RPMI7951 (cell line): Measurements from ENCODE around the gene CCDC34. TPM values are rescaled to one million over a fixed set of nuclear protein-coding genes. Genes with fewer than 3 reads are reported as not detected.

Source experiments
- DNase-seq: peaks from one replicate; pipeline ENCODE4 v3.0.0-alpha.2; 2012; ENCODE audit warnings: low read depth
- total RNA-seq: library from RNA; depleted of rRNA; stranded (reverse); fragments of >200 nt; shearing (Covaris generic); gene quantifications from 2 replicates; pipeline ENCODE4 v1.2.3, GENCODE V29; 2014

The CCDC34 gene
- total RNA-seq, 1 experiment from 2014 or later = 14.5 TPM

DNA sequence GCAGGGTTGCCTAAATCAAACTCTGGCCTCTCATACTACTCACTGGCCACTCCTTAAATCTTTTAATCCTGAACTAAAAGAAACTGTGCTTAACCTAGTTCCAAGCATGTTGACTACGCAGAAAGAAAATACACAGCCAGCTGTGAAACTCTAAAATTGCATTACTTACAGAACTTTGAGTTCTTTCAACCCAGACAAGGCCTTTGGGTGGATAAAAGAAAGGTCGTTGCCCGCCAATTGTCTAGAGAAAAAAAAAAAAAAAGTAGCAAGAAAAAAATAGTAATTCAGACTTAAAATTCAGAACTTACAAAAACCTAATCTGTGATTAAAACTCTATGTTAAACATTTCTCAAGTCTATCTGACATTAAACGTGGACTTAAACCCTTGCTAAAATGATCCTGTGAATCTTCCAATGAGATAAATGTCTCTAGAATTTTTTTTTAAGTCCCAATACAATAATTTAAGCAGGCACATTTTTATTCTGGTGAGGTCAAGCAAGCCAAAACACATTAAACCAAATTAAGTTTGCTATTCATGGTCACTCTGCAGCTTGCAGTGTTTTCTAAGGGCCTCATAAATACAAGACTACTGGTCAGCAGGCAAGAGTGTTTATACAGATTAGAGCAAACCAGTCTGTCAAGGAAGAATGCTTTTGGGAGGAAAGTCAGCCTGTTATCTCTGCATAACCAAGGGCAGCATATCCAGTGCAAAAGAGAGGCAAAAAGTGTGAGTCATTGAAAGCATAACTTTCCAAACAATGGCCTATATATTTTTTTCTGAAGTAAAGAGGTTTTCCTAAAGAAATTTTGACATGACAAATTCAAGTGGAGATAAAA is 29.5 kb upstream of the CCDC34 start:
- peak; percentile 53 for DNase-seq

DNA sequence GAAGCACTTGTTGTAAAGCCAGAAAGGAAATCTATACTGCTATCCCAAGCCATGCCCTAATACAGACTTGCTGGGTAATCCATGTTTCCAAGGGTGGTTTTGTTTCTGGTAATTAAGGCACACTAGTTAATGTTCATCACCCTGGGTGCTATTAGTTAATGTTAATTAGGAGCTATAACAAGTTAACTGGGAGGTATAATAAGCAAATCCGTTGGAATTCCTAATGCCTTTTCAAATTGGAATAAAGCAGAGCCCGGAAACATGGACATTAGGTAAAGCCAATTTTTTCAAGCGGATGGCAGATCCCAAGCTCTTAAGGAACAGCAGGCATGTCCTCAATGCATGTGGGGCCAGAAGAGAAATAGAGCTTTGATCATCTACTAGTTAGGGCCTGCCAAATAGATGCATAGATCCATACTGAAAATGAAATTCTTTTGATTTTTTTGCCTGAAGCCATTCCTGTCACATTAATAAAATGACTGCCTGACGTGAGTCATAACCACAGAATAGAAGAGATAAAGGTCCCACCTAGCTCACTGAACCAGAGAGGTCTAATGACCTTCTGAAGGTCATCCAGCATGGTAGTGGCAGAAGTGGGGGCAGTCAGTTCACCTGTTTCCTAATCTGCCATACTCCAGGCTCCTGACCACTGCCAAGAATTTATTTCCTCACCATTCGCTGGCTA is 28.5 kb upstream of the CCDC34 start:
- peak; percentile 31 for DNase-seq

DNA sequence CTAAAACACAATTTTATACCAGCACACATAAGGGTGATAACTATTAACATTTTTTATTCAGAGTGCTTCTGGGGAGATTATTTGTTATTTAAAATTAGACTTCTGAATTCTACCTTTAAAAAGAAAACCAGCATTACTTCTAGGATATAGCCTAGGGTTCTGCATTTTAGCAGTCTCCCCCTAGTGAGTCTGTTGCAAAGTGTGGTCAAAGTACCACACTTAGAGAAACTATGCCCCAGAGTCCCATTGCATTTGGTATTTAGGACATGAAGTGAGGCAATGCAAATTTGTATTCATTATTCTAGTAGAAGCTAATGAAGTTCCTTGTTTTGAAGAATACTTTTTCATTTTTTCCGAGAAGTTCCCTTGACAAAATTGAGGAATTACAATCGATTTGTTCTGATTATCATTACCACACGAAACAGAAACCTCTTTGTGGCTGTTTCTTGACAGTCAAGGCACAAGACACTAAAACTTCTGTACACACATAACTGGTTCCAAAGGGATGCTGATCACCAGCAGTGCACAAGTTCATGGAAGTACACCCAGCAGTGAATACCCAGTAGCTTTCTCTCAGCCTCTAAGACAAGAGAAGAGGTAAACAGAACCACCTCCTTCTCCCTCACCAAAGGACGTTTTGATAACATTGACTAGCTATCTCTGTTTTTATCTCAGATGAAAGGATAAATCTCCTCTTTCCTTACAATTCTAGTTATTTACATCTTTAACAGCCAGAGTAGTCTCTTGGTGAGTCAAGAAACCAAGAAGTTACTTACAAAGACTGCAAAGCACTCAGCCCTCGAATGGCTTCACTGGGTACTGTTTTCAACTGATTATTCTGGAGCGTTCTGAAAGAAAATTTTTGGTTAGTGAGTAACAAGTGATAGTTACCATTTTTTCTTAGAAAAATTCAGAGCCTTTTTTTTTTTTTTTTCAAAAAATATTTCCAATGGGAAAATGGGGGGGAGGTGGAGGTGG is 27.6 kb upstream of the CCDC34 start:
- peak; percentile 9 for DNase-seq

DNA sequence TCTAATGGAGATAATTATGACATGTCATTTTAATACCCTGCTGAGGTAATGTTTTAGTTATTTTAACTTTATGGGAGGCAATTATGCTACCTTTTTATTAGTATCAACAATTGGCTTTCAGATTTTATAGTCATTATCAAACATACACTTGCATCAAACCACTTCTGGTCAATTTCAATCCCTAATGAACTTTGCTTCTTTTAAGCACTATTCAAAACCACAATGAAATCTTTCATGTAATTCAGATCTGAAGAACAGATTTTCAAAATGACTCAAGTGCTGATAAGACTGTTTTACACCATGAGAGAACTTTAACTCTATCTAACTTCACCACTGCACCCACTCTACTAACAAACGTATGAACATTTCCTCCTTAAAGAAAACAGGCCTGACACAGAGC is 25.9 kb upstream of the CCDC34 start:
- DNase-seq = no peak

DNA sequence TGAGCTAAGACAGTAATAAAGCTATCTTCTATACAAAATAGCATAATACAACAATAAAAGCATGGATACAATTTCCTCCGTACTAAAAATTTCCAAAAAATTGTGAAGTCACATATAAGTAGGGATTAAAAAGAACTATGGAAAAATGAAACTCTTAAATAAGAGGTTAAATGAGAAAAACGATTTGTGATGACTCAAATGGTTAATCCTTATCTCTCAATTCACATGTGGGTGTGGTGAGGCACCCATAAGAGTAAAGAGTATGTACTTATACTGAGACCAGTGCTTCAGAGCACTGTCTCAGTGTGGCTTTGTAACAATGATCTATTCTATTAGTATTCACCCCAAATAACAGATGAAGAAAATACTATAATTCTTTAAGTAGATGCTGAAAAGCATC is 25.0 kb upstream of the CCDC34 start:
- no peak for DNase-seq

DNA sequence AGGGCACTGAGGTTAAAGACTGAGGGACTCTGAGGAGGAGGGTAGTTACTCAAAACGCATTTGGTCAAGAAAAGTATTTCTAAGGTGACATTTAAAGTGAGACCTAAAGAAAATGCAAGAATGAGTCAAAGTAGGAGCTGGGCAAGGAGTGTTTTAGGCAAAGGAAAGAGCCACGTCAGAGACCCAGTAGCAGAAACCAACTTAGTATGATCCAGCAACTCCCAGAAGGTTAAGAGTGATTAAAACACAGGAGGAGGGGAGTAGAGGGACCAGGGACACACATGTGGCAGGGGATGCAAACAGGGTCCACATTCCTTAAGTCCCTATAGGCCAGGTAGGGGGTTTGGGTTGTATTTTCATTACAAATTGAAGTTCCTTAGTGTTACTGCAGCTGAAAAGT is 24.3 kb upstream of the CCDC34 start:
- DNase-seq = no peak

DNA sequence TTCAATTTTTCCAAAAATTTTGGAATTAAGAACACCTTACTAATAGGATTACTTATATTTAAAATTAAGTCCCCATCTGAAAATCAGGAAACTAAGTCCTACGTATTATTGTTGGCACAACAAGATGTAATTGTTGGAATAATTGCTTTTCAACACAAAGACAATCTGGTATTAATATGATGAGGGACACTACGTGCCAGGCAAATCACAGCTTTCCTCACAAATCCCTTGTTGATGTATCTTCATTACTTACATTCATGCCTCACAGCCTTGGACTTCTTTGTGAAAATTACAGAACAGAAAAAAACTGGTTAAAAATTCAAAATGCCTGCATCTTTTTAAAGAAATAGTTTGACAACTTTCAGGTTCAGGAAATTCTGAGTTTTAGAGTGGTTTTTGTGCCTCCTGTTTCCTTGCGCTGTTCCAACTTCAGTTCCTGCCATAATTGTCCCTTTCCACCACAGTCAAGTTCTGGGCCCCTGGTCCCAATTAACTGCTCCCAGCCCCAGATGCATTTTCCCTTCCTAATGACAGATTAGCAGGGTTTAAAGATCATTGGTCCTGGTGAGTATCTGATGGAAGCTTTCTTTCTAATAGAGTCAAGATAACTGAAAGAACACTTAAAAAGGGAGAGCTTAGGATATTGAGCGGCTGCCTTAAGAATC is 23.3 kb upstream of the CCDC34 start:
- DNase-seq = no peak

DNA sequence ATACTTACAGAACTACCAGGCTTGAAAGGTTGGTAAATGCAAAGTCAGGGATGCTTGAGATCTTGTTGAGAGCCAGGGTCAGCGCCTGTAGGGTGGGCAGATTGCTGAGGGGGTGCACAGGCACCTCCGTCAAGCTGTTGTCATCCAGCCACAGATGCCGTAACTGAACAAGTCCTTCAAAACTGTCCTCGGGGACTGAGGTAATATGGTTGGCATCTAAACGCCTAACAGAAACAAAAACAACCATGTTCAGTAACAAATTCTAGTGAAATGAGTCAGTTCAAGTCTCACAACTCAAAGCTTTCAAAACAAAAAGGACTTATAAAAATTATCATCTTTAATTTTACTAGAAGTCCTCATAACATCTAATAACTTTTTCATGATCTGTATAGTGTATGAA is 22.2 kb upstream of the CCDC34 start:
- peak; percentile 42 for DNase-seq

DNA sequence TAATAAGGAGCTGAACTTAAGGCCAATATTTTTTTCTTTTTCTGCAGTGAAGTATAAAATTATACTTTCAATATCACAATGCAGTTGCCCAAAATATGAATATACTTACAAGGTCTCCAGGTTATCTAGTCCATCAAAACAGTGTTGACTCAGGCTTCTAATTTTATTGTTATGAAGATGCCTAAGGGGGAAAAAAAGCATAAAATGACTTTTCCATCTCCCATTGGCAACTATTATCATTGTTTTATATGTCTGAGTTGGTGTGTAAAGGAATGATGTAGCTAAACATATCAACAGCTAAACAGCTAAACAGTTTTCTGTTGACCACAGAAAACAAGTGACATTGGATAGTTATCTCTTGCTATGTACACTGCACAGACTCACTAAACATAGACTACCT is 21.2 kb upstream of the CCDC34 start:
- DNase-seq = no peak

DNA sequence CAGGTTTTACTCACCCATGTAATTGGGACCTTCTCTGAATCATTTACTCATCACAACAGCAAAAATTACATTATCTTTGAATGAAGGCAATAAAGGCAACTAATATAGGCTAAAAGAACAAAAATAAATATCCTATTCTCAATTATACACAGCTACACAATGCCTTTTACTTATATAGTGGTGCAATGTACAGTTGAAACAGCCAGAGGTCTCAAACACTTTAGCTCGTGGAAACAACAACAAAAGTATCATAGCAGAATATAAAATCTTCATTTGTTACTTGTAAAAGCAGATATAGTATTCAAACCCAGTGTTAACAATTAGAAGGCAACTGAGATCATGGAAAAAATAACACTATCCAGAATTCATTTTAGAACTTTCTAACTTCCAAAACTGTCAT is 20.6 kb upstream of the CCDC34 start:
- no peak for DNase-seq

DNA sequence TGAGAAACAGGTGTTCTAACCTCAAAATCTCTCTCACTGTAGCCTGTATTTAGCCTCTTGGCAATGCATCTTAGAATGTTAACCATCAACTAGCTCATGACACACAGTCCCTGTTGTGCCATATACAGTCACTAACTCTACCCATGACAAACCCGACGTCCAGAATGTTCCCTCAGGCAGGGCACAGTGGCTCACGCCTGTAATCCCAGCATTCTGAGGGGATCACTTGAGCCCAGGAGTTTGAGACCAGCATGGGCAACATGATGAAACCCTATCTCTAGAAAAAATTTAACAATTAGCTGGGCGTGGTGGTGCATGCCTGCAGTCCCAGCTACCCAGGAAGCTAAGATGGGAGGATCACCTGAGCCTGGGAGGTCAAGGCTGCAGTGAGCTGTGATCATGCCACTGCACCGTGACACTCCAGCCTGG is 18.2 kb upstream of the CCDC34 start:
- no peak for DNase-seq

DNA sequence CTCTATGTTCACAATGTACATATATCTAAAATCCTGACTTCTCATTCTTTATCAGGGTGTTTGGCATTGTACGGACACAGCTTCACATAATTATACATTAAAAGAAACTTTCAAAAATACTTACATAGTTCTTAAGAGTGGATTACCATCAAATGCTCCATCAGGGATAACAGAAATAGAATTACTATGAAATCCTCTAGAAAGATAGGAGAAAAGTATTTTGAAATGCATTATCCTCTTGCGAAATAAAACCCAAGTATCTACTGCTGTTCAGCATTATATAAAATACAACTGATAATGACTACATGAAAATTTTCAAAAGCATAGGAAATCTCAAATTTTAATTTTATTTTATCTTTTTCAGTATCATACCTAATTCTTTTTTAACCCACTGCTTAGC is 17.8 kb upstream of the CCDC34 start:
- DNase-seq = no peak

DNA sequence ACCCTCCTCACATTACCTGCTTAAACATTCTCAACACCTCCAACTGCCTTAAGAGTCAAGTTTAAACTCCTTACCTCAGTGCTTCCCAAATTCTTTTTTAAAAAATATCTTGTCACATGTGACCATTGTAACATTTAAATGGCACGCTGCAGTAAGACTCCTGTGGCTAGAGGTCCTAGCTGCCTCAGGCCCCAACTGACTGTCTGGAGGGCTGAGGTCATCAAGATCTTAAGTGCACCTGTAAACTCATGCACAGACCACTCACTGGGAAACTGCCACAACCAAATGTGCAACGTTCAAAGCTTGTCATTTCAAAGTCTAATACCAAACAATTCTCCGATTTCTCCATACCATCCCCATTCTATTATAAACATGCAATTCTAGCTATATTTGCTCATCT is 16.4 kb upstream of the CCDC34 start:
- DNase-seq = no peak

DNA sequence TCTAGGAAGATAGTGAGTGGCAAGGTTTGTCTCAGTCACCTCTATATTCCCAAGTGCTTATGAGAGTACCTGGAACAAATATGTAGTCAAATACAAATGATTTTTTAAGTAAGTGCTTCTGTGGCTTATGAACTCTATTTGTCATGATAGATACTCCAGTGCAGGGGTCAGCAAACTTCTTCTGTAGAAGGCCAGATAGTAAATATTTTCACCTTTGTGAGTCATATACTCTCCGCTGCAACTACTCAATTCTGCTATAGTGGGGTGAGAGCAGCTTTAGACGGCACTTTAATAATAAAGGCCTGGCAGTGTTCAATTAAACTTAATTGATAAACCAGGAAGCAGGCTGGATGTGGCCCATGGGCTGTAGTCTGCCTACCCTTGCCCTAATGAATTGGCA is 12.4 kb upstream of the CCDC34 start:
- DNase-seq = no peak

DNA sequence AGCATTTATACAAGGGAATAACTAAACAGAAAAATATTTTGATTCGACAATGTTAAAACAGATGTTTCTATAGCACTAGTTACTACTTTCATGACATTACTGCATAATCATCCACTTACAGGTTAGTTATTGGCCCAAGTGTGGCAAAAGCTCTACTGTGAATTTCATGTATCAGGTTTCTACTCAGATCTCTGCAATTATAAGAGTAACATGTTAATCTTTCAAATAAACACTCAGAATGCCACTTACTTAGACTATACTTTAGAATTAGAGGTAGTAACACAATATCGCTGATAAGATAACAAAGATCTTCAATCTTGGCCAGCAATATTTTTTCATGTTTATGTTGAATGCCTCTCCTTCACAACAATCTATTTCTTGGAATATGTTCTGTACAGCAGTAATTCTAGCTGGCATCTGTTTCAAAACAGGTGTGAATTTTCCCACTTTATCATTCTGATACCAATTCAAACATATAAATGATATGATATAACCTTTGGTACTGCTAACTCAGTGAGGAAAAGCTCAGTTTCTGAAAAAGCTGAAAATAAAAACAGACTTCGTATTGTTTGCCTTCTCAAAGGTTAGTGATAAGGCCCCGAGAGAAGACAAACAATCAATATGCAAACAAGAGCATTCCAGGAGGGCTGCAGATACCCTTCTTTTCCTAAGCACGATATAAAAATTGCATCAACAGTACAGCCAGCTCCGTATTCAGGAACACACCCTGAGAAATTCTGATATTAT is 11.0 kb upstream of the CCDC34 start:
- DNase-seq = no peak

DNA sequence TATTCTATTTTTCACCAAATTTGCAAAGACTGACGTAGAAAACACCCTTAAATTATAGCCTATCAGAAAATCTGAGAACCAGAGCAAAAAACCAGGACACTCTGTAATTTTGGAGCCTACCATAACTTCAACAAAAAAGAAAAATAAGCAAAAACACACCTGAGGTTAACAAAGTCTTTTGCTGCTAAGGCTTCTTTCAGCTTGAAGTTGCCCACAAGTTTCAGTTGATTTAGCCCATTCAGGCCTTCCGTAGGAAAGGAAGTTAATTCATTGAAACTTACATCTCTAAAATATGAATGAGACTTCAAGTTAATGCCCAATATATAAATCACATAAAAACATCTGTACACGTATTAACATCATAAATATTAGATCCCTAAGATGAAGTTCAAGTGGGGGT is 10.4 kb upstream of the CCDC34 start:
- no peak for DNase-seq

DNA sequence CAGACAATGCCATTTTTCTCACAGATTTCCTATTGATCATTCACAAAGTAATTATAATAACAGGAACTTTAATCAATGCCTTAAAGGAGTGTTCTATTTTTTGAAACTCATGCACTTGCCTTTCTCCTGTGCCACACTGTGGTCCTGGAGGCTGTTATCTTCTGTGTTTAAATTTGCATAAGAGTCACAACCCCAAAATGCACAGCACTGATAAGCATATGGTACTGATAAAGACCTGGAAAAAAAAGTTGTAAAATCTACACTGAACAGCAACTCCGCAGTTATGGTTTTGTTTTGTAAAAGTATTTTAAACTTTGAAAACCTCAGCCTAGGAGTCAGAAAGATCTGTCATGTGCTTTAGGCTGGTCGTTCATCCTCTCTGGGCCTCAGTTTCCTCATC is 9.1 kb upstream of the CCDC34 start:
- DNase-seq = no peak

DNA sequence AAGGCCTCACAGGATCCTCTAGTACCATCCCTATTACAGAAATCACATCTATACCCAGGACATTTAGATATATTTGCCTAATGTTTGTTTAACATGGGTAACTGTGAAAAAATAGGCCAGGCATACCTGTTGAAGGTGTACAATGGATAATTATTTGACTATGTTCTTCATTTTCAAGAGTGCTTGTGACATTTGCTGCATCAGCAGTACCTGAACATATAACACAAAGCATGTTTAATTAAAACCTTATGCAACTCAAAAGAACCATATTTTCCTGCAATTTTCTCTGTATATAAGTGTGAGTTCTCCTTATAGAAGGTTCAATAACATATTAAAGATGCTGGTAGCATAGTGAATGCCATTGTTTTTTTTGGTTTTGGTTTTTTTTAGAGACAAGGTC is 8.5 kb upstream of the CCDC34 start:
- DNase-seq = no peak

DNA sequence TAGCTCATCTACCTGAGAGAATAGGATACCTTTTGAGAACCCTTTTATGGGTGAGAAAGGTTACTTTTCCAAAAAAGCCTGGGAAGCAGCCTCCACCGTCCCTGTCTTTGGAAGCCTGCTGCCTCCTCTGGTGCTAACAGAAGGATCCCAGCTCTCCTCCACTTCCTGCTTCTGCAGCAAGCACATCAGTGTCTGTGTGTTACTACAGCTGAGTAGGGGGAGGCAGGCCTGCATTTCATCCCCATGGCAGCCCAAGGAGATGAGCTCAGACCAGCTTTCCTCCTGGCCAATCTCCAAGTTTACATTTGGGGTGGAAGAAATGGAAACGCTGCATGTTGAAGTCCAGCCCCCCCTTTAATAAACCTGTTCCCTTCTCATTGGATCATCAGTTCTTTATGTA is 7.4 kb upstream of the CCDC34 start:
- no peak for DNase-seq

DNA sequence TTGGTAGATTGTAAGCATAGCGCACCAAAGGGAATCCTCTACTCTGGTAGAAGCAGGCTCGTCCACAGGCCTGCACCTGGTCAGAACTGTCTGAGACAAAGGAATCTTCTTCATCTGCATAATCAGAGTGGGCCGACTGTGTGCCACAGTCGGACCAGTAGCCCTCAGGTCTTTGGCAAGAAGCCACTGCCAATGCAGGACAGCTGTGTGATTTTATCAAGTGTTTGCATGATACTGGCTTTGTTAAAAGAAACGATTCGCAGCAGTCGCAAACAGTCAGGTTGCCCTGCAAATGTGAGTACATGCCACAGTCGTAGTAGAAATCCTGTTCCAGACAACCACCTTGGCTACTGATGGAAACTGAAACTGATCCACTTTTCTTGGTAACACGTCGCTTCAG is 4.9 kb upstream of the CCDC34 start:
- DNase-seq = no peak

DNA sequence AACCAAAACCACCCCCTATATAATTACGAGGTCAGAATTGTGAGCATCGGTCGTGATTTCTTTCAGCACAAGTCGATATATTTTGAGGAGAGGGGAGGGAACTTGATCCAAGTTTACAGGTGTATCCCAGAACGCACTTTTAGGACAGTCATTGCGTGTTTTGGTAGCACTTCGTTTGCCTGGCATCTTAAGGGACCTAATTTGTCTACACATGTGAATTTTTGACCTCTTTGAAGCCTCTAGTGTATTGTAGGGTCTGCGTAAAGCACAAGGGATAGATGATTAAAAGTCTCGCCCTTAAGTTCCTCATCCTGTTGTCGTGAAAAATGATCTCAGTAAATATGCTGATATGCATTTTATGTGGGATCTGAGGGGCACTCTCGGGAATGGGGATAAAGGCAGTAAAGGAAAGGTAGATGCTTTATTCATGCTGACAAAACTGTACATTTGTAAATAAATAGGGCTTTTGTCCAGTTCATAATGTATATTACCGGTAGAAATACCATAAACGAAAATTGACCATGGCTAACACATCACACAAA is 632 bp upstream of the CCDC34 start:
- DNase-seq = no peak
